Measurements from ENCODE around the gene CDH23.

GRCh38 chr10:71653044-71653443 lies 256.3 kb downstream of the CDH23 start:
- TF ChIP-seq ESRRG (CRISPR knock-in tag; IDR thresholded peaks at IDR 0.05) = no peak
- no peak for TF ChIP-seq PATZ1 (CRISPR knock-in tag; IDR thresholded peaks at IDR 0.05; ENCODE audit: borderline replicate concordance)
- no peak for TF ChIP-seq ZNF70 (CRISPR knock-in tag; IDR thresholded peaks at IDR 0.05)
- TF ChIP-seq ZFP30 (CRISPR knock-in tag; IDR thresholded peaks at IDR 0.05) = no peak
- TF ChIP-seq ZNF8 (CRISPR knock-in tag; IDR thresholded peaks at IDR 0.05) = no peak
